NCI-H128 (cell line): Measurements from ENCODE around the gene TUBA3D.
"Not testable (repeated sequence)": the region's sequence is repeated elsewhere in the genome, so short reads cannot be mapped to it uniquely, and the experiment has no call there.

Experiments
- DNase-seq: peaks from one replicate; lab custom pipeline; 2025; ENCODE audit not compliant: unreplicated experiment; lab: John Stamatoyannopoulos, UW

The TUBA3D gene

DNA sequence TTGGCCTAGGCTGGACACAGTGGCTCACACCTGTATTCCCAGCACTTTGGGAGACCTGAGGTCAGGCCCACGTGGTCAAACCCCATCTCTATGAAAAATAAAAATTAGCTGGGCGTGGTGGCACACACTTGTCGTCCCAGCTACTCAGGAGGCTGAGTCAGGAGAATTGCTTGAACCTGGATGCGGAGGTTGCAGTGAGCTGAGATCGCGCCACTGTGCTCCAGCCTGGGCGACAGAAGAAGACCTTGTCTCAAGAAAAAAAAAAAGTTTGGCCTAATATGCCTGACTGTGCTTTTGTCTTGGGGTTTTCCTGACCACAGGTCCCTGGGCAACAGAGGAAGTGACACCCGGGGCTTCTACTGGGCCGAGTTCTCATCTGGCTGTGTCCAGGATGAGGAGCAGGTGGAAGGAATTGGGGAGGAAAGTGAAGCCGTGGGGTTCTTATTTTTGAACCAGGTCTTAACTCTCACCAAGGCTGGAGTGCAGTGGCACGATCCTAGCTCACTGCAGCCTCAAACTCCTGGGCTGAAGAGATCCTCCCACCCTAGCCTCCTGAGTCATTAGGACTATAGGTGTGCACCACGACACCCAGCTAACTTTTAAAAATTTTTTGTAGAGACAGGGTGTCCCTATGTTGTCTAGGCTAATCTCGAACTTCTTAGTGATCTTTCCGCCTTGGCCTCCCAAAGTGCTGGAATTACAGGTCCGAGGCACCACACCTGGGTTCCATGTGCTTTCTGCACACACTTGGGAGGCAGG lies 38.7 kb downstream of the TUBA3D start:
- DNase-seq: not testable (repeated sequence)

DNA sequence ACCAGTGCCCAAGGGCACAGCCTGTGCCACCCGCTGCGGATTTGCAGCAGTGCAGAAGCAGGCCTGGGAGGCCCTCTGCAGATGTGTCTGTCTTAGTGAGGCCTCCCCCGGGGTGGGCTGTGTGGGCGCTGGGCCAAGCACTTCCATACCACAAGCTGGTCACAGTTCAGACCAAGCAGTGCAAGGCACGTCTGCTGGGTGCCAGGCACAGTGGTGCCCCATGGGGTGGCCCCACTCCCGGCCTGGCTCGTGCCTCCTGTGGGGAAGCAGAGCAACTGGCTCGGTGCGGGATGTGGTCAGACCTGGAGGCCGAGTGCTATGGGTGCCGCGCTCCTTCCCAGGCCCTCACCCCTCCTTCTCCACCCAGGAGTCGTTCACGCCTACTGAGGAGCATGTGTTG lies 39.3 kb downstream of the TUBA3D start:
- DNase-seq: not testable (repeated sequence)

- no peak for DNase-seq
These were observed 40.1 kb downstream of the TUBA3D start for GRCh38 chr2:131516011-131516410.

GRCh38 chr2:131516621-131517020 lies 40.7 kb downstream of the TUBA3D start:
- DNase-seq: not testable (repeated sequence)

DNA sequence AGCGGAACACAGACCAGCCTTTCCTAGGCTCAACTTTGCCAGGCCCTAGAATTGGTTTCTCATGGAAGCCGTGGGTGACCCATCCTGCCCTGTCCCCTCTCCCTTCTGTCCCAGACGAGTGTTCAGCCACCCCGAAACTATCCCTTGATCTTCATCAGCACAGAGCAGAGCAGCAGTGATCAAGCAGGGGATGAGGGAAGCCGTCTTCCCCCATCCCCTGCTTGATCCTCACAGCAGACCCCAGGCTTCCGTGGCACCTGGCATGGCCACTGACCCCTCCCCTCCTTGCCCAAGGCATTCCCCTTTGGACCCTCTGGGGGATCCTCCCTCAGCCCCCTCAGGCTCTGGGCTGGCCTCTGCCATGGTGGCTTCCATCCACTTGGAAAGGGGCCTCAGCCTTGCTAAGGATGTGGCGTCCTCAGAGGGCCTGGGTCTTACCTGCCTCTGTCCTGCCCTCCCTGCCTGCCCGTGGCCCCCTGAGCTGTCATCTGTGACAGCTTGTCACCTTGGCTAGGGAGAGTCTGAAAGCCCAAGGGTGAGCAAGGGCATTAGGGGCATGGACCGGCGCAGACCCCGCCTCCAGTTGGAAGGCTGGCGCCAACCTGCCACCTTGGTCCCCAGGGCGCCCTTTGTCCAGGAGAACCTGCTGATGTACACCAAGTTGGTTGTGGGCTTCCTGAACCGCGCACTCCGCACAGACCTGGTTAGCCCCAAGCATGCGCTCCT lies 41.4 kb downstream of the TUBA3D start:
- DNase-seq: no peak

- DNase-seq: not testable (repeated sequence)
These were observed 41.9 kb downstream of the TUBA3D start for GRCh38 chr2:131517856-131518255.

GRCh38 chr2:131518531-131518930 lies 42.6 kb downstream of the TUBA3D start:
- DNase-seq: not testable (repeated sequence)

GRCh38 chr2:131519466-131519865 lies 43.5 kb downstream of the TUBA3D start:
- no peak for DNase-seq

GRCh38 chr2:131519871-131520470 lies 44.1 kb downstream of the TUBA3D start:
- not testable (repeated sequence) for DNase-seq

GRCh38 chr2:131520526-131520925 lies 44.6 kb downstream of the TUBA3D start:
- no peak for DNase-seq

GRCh38 chr2:131521524-131521923 lies 45.6 kb downstream of the TUBA3D start:
- DNase-seq: not testable (repeated sequence)

GRCh38 chr2:131521961-131522781 lies 46.3 kb downstream of the TUBA3D start:
- DNase-seq: no peak

- not testable (repeated sequence) for DNase-seq
These were observed 49.3 kb downstream of the TUBA3D start for GRCh38 chr2:131525256-131525655.

GRCh38 chr2:131527131-131528001 lies 51.4 kb downstream of the TUBA3D start, which contains the start of gene CCDC74A:
TSS of gene CCDC74A (plus strand) at chr2:131527888. CDS start at chr2:131527971, 83 bp downstream.
- peak; percentile 40 for DNase-seq

DNA sequence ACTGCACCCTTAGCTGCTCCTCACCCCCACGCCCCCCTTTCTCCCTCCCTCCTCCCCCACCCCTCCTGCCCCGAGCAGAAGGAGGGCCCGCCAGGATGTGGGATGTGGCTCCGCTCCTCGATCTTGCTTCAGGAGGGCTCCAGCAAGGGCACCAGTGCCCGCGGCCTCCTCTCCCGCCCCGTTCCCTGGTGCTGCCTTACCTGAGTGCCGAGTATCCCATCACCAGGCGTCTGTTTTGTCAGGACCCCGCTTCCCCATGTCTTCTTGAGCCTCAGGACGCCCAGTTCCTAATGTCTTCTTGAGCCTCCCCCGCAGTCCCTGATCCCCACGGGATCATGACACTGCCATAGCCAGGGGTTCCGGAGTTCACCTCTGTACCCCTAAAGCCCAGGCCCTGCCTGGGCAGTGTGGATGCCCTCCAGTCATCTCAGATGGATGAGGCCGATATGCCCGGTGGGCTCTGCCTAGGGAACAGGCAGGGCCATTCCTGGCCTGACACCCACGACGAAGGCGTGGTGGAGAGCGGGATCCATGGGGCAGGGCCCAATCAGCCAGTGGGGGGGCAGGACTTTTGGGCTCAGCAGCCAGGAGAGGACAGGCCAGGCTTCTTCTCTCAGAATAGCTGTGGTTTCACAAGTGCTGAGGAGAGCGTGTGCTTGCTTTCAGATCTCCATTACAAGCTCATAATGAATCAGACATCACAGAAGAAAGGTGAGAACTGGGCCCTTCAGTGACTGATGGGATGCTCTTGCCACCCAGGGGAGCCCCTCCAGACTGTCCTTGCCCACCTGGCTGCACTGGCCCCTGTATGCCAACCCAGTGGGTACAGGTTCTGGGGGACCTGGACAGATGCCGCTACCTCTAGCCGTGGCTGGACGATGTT lies 53.3 kb downstream of the TUBA3D start:
- DNase-seq: not testable (repeated sequence)

GRCh38 chr2:131529864-131530445 lies 54.0 kb downstream of the TUBA3D start:
- not testable (repeated sequence) for DNase-seq

GRCh38 chr2:131530626-131531344 lies 54.9 kb downstream of the TUBA3D start:
- not testable (repeated sequence) for DNase-seq
